OCI-LY1 (cell line): Measurements from ENCODE around the gene MCUB.
"Not testable (repeated sequence)": the region's sequence is repeated elsewhere in the genome, so short reads cannot be mapped to it uniquely, and the experiment has no call there.

Experiments used
- H2AFZ ChIP-seq: fragments of 200-600 bp; sonication (generic), shearing (Covaris generic); 2 replicates; pipeline ENCODE4 v1.6.0; 2014; ENCODE audit warnings: antibody characterized with exemption, mild to moderate bottlenecking, low read length
- H3F3A ChIP-seq: fragments of 200-600 bp; sonication (generic), shearing (Covaris generic); 2 replicates; pipeline ENCODE4 v1.6.0; 2014; ENCODE audit warnings: mild to moderate bottlenecking, antibody characterized with exemption, low read length, moderate library complexity; ENCODE audit not compliant: insufficient read depth
- H3K27ac ChIP-seq: fragments of 200-600 bp; sonication (generic); 2 replicates; pipeline ENCODE4 v1.5.1; 2014; ENCODE audit warnings: low read length, mixed run types, mild to moderate bottlenecking, low read depth; ENCODE audit not compliant: poor library complexity, severe bottlenecking
- H3K27me3 ChIP-seq: fragments of 200-600 bp; sonication (generic); 2 replicates; pipeline ENCODE4 v1.6.0; 2014; ENCODE audit warnings: antibody characterized with exemption, mild to moderate bottlenecking, low read length, moderate library complexity; ENCODE audit not compliant: insufficient read depth
- H3K36me3 ChIP-seq: fragments of 200-600 bp; sonication (generic); 2 replicates; pipeline ENCODE4 v1.6.1; 2014; ENCODE audit warnings: mild to moderate bottlenecking, antibody characterized with exemption, low read length, moderate library complexity, mixed read lengths; ENCODE audit not compliant: insufficient read depth
- H3K4me1 ChIP-seq: fragments of 200-600 bp; sonication (generic); 2 replicates; pipeline ENCODE4 v1.5.1; 2014; ENCODE audit warnings: mild to moderate bottlenecking, low read length, moderate library complexity; ENCODE audit not compliant: insufficient read depth, severe bottlenecking
- H3K4me2 ChIP-seq: fragments of 200-600 bp; sonication (generic), shearing (Covaris generic); 2 replicates; pipeline ENCODE4 v1.6.1; 2014; ENCODE audit warnings: low read length
- H3K4me3 ChIP-seq: fragments of 200-600 bp; sonication (generic); 2 replicates; pipeline ENCODE4 v1.5.1; 2014; ENCODE audit warnings: low read length, low read depth, mild to moderate bottlenecking, mixed read lengths; ENCODE audit not compliant: poor library complexity, severe bottlenecking
- H3K79me2 ChIP-seq: fragments of 200-600 bp; shearing (Covaris generic); 2 replicates; pipeline ENCODE4 v1.6.1; 2016; ENCODE audit warnings: mixed run types, low read length, mixed read lengths; ENCODE audit not compliant: insufficient read depth
- H3K9ac ChIP-seq: fragments of 200-600 bp; sonication (generic), shearing (Covaris generic); 2 replicates; pipeline ENCODE4 v1.6.1; 2014; ENCODE audit warnings: mild to moderate bottlenecking, low read length, mixed read lengths
- H3K9me2 ChIP-seq: fragments of 200-600 bp; sonication (generic), shearing (Covaris generic); 2 replicates; pipeline ENCODE4 v1.6.1; 2014; ENCODE audit warnings: low read depth, mild to moderate bottlenecking, low read length, mixed read lengths
- H3K9me3 ChIP-seq: fragments of 200-600 bp; shearing (Covaris generic); 2 replicates; pipeline ENCODE4 v1.6.1; 2014; ENCODE audit warnings: low read length, mixed read lengths
- H4K20me1 ChIP-seq: fragments of 200-600 bp; sonication (generic), shearing (Covaris generic); 2 replicates; pipeline ENCODE4 v1.6.0; 2016; ENCODE audit warnings: mild to moderate bottlenecking, low read length; ENCODE audit not compliant: insufficient read depth
- CTCF ChIP-seq: fragments of 200-600 bp; sonication (generic), shearing (Covaris generic); IDR thresholded peaks from 2 replicates; pipeline ENCODE4 v1.5.1; 2017; ENCODE audit warnings: mild to moderate bottlenecking, antibody characterized with exemption, low read length, moderate library complexity, mixed read lengths
- EZH2 ChIP-seq: fragments of 200-600 bp; sonication (generic), shearing (Covaris generic); IDR thresholded peaks from 2 replicates; pipeline ENCODE4 v1.8.0; 2017; ENCODE audit warnings: borderline replicate concordance, mixed run types, mild to moderate bottlenecking, antibody characterized with exemption, low read length, moderate library complexity, mixed read lengths

The MCUB gene

GRCh38 chr4:109554971-109555370 lies 5.1 kb upstream of the MCUB start:
- Histone ChIP-seq H3K4me3 (no peak overlapping the region), H3K4me1 (peaks cover 9% of the 10 kb centered on the region), H3K27ac (no peak overlapping the region), H3K9ac (no peak overlapping the region), H3K79me2 (no peaks in the 10 kb centered on the region), H3K36me3 (no peaks in the 10 kb centered on the region; the same call in 1 of the 2 replicates), H2AFZ (no peak overlapping the region), H3K9me3 (no peaks in the 10 kb centered on the region), H3F3A (no peaks in the 10 kb centered on the region), H3K4me2 (no peak overlapping the region), H3K27me3 (no peaks in the 10 kb centered on the region), H4K20me1 (no peaks in the 10 kb centered on the region), H3K9me2 (no peaks in the 10 kb centered on the region)
- no peak for TF ChIP-seq EZH2
- no peak for TF ChIP-seq CTCF

GRCh38 chr4:109557433-109557832 lies 2.6 kb upstream of the MCUB start:
- no peak overlapping the region for H3K9ac ChIP-seq
- H2AFZ ChIP-seq: no peak overlapping the region
- H3K4me2 ChIP-seq: no peak overlapping the region
- no peaks in the 10 kb centered on the region; the same call in 1 of the 2 replicates for H3K36me3 ChIP-seq
- no peaks in the 10 kb centered on the region for H3K9me2 ChIP-seq
- H3F3A ChIP-seq: no peaks in the 10 kb centered on the region
- peaks cover 21% of the 10 kb centered on the region for H3K4me1 ChIP-seq
- H3K79me2 ChIP-seq: peaks cover 13% of the 10 kb centered on the region
- H4K20me1 ChIP-seq: no peaks in the 10 kb centered on the region
- TF ChIP-seq EZH2 (no peak), CTCF (no peak)
- no peaks in the 10 kb centered on the region for H3K9me3 ChIP-seq
- no peak overlapping the region for H3K4me3 ChIP-seq
- H3K27me3 ChIP-seq: no peaks in the 10 kb centered on the region
- H3K27ac ChIP-seq: no peak overlapping the region

- H3K36me3 ChIP-seq, H3K4me3 ChIP-seq, H3K9ac ChIP-seq, H3K9me2 ChIP-seq, H3K4me2 ChIP-seq, H3K27me3 ChIP-seq, H4K20me1 ChIP-seq, H2AFZ ChIP-seq, H3F3A ChIP-seq, H3K27ac ChIP-seq, H3K9me3 ChIP-seq: not testable (repeated sequence)
- Histone ChIP-seq H3K4me1 (peaks cover 28% of the 10 kb centered on the region), H3K79me2 (peaks cover 20% of the 10 kb centered on the region)
Measured at GRCh38 chr4:109558095-109558494, 2.0 kb upstream of the MCUB start.

- H3K79me2 ChIP-seq: peaks cover 34% of the 10 kb centered on the region
- no peaks in the 10 kb centered on the region for H3K27me3 ChIP-seq
- peak overlapping the region; percentile 69 for H3K4me2 ChIP-seq
- no peaks in the 10 kb centered on the region for H3F3A ChIP-seq
- peak overlapping the region; percentile 91 for H3K27ac ChIP-seq
- H2AFZ ChIP-seq: 0 out of 2 replicates have a peak overlapping the region, but pooled peaks have one; percentile 68
- H3K9me3 ChIP-seq: no peaks in the 10 kb centered on the region
- H3K9me2 ChIP-seq: no peaks in the 10 kb centered on the region
- H3K9ac ChIP-seq: peak overlapping the region; percentile 82
- H3K4me1 ChIP-seq: peaks cover 43% of the 10 kb centered on the region
- H4K20me1 ChIP-seq: no peaks in the 10 kb centered on the region
- H3K36me3 ChIP-seq: no peaks in the 10 kb centered on the region; the same call in 1 of the 2 replicates
- TF ChIP-seq CTCF (no peak), EZH2 (no peak)
- H3K4me3 ChIP-seq: peak overlapping the region; percentile 79
Measured at GRCh38 chr4:109559625-109559982, 442 bp upstream of the MCUB start.
